PC-3 (cell line): Measurements from ENCODE around the gene HOXD10. TPM values are rescaled to one million over a fixed set of nuclear protein-coding genes. Genes with fewer than 3 reads are reported as not detected.
A peak's percentile ranks its signal among the peaks of the same experiment; 100 is the strongest.

Experiments used
- ATAC-seq: fragments of 200-7000 bp; cut with Tn5 transposase; 2 replicates; pipeline ENCODE4 v1.9.1; 2020; ENCODE audit warnings: mild to moderate bottlenecking, moderate library complexity
- BruUV-seq: library from RNA; stranded (reverse); fragments of 400-500 nt; replicated peaks from 2 replicates; lab custom pipeline; 2021; lab: Mats Ljungman, UMichigan
- CTCF ChIA-PET: fragments of 300-600 bp; sonication (Branson Sonifier 250); formaldehyde crosslinking; loops from one replicate; lab custom pipeline; 2022; ENCODE audit warnings: antibody characterized with exemption; lab: Charles Lee
- POLR2A ChIA-PET: fragments of 300-600 bp; sonication (Branson Sonifier 250); formaldehyde crosslinking; loops from one replicate; lab custom pipeline; 2022; ENCODE audit warnings: antibody characterized with exemption; ENCODE audit not compliant: unreplicated experiment; lab: Charles Lee
- DNase-seq: peaks from one replicate; pipeline ENCODE4 v3.0.0-alpha.2; 2015
- H2AFZ ChIP-seq: fragments of 300-600 bp; sonication (generic); 2 replicates; pipeline ENCODE4 v1.6.0; 2016; ENCODE audit warnings: antibody characterized with exemption, low read length
- H3F3A ChIP-seq: fragments of 300-600 bp; sonication (generic); one replicate; pipeline ENCODE4 v1.6.0; 2017; ENCODE audit warnings: antibody characterized with exemption, low read length, control low read depth, mild to moderate bottlenecking; ENCODE audit not compliant: unreplicated experiment
- H3K27ac ChIP-seq: fragments of 300-600 bp; sonication (generic); 2 replicates; pipeline ENCODE4 v1.5.1; 2016; ENCODE audit warnings: mild to moderate bottlenecking, low read length
- H3K27me3 ChIP-seq: fragments of 300-600 bp; sonication (generic); 2 replicates; pipeline ENCODE4 v1.6.1; 2016; ENCODE audit warnings: low read length, mixed read lengths
- H3K36me3 ChIP-seq: fragments of 300-600 bp; sonication (generic); 2 replicates; pipeline ENCODE4 v1.6.1; 2016; ENCODE audit warnings: low read depth, mixed run types, low read length, mixed read lengths
- H3K4me1 ChIP-seq: fragments of 300-600 bp; sonication (generic); 2 replicates; pipeline ENCODE4 v1.5.1; 2016; ENCODE audit warnings: low read length; ENCODE audit not compliant: insufficient read depth
- H3K4me2 ChIP-seq: fragments of 300-600 bp; sonication (generic); 2 replicates; pipeline ENCODE4 v1.6.0; 2016; ENCODE audit warnings: low read length
- H3K4me3 ChIP-seq: fragments of 300-600 bp; sonication (generic); 2 replicates; pipeline ENCODE4 v1.5.1; 2016; ENCODE audit warnings: mild to moderate bottlenecking, low read length, mixed read lengths
- H3K79me2 ChIP-seq: fragments of 300-600 bp; sonication (generic); 2 replicates; pipeline ENCODE4 v1.6.1; 2017; ENCODE audit warnings: low read length, mixed read lengths
- H3K9ac ChIP-seq: fragments of 300-600 bp; sonication (generic); 2 replicates; pipeline ENCODE4 v1.6.0; 2016; ENCODE audit warnings: mild to moderate bottlenecking, low read length
- H3K9me2 ChIP-seq: fragments of 300-600 bp; sonication (generic); replicated peaks from 2 replicates; pipeline ENCODE4 v1.6.1; 2016; ENCODE audit warnings: mixed run types, low read length, mixed read lengths
- H3K9me3 ChIP-seq: fragments of 300-600 bp; sonication (generic); 2 replicates; pipeline ENCODE4 v1.6.1; 2016; ENCODE audit warnings: low read length, mixed read lengths
- H4K20me1 ChIP-seq: fragments of 300-600 bp; sonication (generic); 2 replicates; pipeline ENCODE4 v1.6.1; 2016; ENCODE audit warnings: low read length, mixed read lengths
- CTCF ChIP-seq: fragments of 300-600 bp; sonication (generic); conservative IDR thresholded peaks from 2 replicates; pipeline ENCODE4 v1.5.1; 2017; ENCODE audit warnings: antibody characterized with exemption, low read depth, mild to moderate bottlenecking, low read length
- EZH2 ChIP-seq: fragments of 300-600 bp; sonication (generic); IDR thresholded peaks from one replicate; pipeline ENCODE4 v1.6.1; 2017; ENCODE audit warnings: antibody characterized with exemption, mild to moderate bottlenecking, low read length; ENCODE audit not compliant: unreplicated experiment
- EZH2phosphoT487 ChIP-seq: fragments of 300-600 bp; sonication (generic); IDR thresholded peaks from 2 replicates; pipeline ENCODE4 v1.6.1; 2018; ENCODE audit warnings: mild to moderate bottlenecking, antibody characterized with exemption, low read length, borderline replicate concordance
- intact Hi-C: fragments of 100-400 bp; cut with micrococcal nuclease; formaldehyde crosslinking; loops from 2 replicates; pipeline ENCODE4 v1.9.0; 2023
- total RNA-seq: library from RNA; depleted of rRNA; stranded (reverse); fragments of >200 nt; gene quantifications from 2 replicates; pipeline ENCODE4 v1.2.3, GENCODE V29; 2014

The HOXD10 gene
- total RNA-seq, 1 experiment from 2014 or later, result not detected

- H3K27ac ChIP-seq, result no peak overlapping the region
- H3K79me2 ChIP-seq, result peaks cover 21% of the 10 kb centered on the region
- TF ChIP-seq EZH2phosphoT487 (no peak), EZH2 (no peak), CTCF (no peak)
- H3K9ac ChIP-seq, result peak overlapping the region; percentile 73
- peak overlapping the region; percentile 91 for H3K4me3 ChIP-seq
- BruUV-seq, result no TSS peak
- no peak for DNase-seq
- no peaks in the 10 kb centered on the region for H3K27me3 ChIP-seq
- no peaks in the 10 kb centered on the region for H3K36me3 ChIP-seq
- H3K4me1 ChIP-seq, result peaks cover 17% of the 10 kb centered on the region
- no peaks in the 10 kb centered on the region for H3K9me3 ChIP-seq
- POLR2A ChIA-PET, result interaction anchor here (0.5 kb wide), 1 partner anchor 649 kb away, joined by 4 read pairs; no protein-coding TSS in a partner anchor
- CTCF ChIA-PET, result interaction anchor here (1.1 kb wide), 1 partner anchor 515 kb away, joined by 3 read pairs; no protein-coding TSS in a partner anchor
- peak overlapping the region; percentile 94 for H3K4me2 ChIP-seq
- intact Hi-C loops, result loop anchor here (2.0 kb wide), 2 partner anchors 132 to 310 kb away; partner anchors contain the start of gene MTX2
- H3F3A ChIP-seq, result peaks cover 4% of the 10 kb centered on the region
- H4K20me1 ChIP-seq, result no peaks in the 10 kb centered on the region
- peak overlapping the region; percentile 90 for H2AFZ ChIP-seq
- no peak for ATAC-seq
- H3K9me2 ChIP-seq, result no peaks in the 10 kb centered on the region
These were observed 20.6 kb downstream of the HOXD10 start for GRCh38 chr2:176137252-176137580.

GRCh38 chr2:176137906-176138305, 21.3 kb downstream of the HOXD10 start:
- DNase-seq, result no peak
- Histone ChIP-seq H3K9me3 (no peaks in the 10 kb centered on the region), H3K4me3 (peak overlapping the region; percentile 91; the same call in 1 of the 2 replicates), H3K4me1 (peaks cover 17% of the 10 kb centered on the region), H3K27me3 (no peaks in the 10 kb centered on the region), H3K79me2 (peaks cover 21% of the 10 kb centered on the region), H3K9ac (no peak overlapping the region), H3K36me3 (no peaks in the 10 kb centered on the region), H3F3A (peaks cover 4% of the 10 kb centered on the region), H4K20me1 (no peaks in the 10 kb centered on the region), H3K27ac (no peak overlapping the region), H3K9me2 (no peaks in the 10 kb centered on the region), H2AFZ (no peak overlapping the region), H3K4me2 (peak overlapping the region; percentile 94)
- BruUV-seq, result TSS peak; percentile 40
- POLR2A ChIA-PET, result no interaction called here
- CTCF ChIA-PET, result no interaction called here
- TF ChIP-seq EZH2 (no peak), CTCF (no peak), EZH2phosphoT487 (no peak)
- intact Hi-C loops, result loop anchor here (2.0 kb wide), 2 partner anchors 131 to 309 kb away; partner anchors contain the start of gene MTX2
- no peak for ATAC-seq

GRCh38 chr2:176138526-176138922, 21.9 kb downstream of the HOXD10 start:
- DNase-seq (no peak), ATAC-seq (no peak)
- no peak overlapping the region for H3K4me3 ChIP-seq
- no peak for TF ChIP-seq EZH2
- no peak for TF ChIP-seq EZH2phosphoT487
- TF ChIP-seq CTCF, result no peak
- intact Hi-C loops, result no loop called here
- CTCF ChIA-PET, result interaction anchor here (1.0 kb wide), 1 partner anchor 514 kb away, joined by 4 read pairs; no protein-coding TSS in a partner anchor
- no peaks in the 10 kb centered on the region for H3K9me2 ChIP-seq
- H3K9me3 ChIP-seq, result no peaks in the 10 kb centered on the region
- H3K79me2 ChIP-seq, result peaks cover 21% of the 10 kb centered on the region
- peak overlapping the region; percentile 94; the same call in 1 of the 2 replicates for H3K4me2 ChIP-seq
- peaks cover 17% of the 10 kb centered on the region for H3K4me1 ChIP-seq
- H3K27ac ChIP-seq, result no peak overlapping the region
- H4K20me1 ChIP-seq, result no peaks in the 10 kb centered on the region
- POLR2A ChIA-PET, result no interaction called here
- no peak overlapping the region for H3K9ac ChIP-seq
- H3K36me3 ChIP-seq, result no peaks in the 10 kb centered on the region
- H3K27me3 ChIP-seq, result no peaks in the 10 kb centered on the region
- BruUV-seq, result no TSS peak
- peaks cover 4% of the 10 kb centered on the region for H3F3A ChIP-seq
- no peak overlapping the region for H2AFZ ChIP-seq
